Activated CD4-positive, CD25-positive, alpha-beta regulatory T cell treated with anti-CD3 and anti-CD28 coated beads, Interleukin-2, amount 50 U/mL, for 72 hours (primary cell): ENCODE measurements around the gene TRIM2.

Experiments
- DNase-seq: peaks from one replicate; pipeline ENCODE4 v3.0.0; 2021

Gene TRIM2

GRCh38 chr4:153224474-153224873 lies 20.2 kb downstream of the TRIM2 start:
- DNase-seq, result no peak

- no peak for DNase-seq
These were observed 23.3 kb downstream of the TRIM2 start for GRCh38 chr4:153227469-153228075.

- no peak for DNase-seq
These were observed 24.4 kb downstream of the TRIM2 start for GRCh38 chr4:153228512-153229140.

- no peak for DNase-seq
These were observed 25.3 kb downstream of the TRIM2 start for GRCh38 chr4:153229545-153229944.

- no peak for DNase-seq
These were observed 28.5 kb downstream of the TRIM2 start for GRCh38 chr4:153232768-153233167.

- DNase-seq, result no peak
These were observed 29.6 kb downstream of the TRIM2 start for GRCh38 chr4:153233761-153234371.

- DNase-seq, result no peak
These were observed 30.6 kb downstream of the TRIM2 start for GRCh38 chr4:153234885-153235284.

- no peak for DNase-seq
These were observed 34.1 kb downstream of the TRIM2 start for GRCh38 chr4:153238135-153238919.

- DNase-seq, result no peak
These were observed 35.2 kb downstream of the TRIM2 start for GRCh38 chr4:153239409-153239808.

GRCh38 chr4:153241295-153241694 lies 37.1 kb downstream of the TRIM2 start:
- no peak for DNase-seq

GRCh38 chr4:153241970-153242838 lies 38.0 kb downstream of the TRIM2 start:
- no peak for DNase-seq

GRCh38 chr4:153242839-153243324 lies 38.6 kb downstream of the TRIM2 start:
- no peak for DNase-seq

GRCh38 chr4:153243468-153243867 lies 39.2 kb downstream of the TRIM2 start:
- DNase-seq, result no peak

GRCh38 chr4:153244969-153245368 lies 40.7 kb downstream of the TRIM2 start:
- DNase-seq, result no peak

GRCh38 chr4:153245775-153246174 lies 41.5 kb downstream of the TRIM2 start:
- no peak for DNase-seq

- no peak for DNase-seq
These were observed 42.3 kb downstream of the TRIM2 start for GRCh38 chr4:153246446-153247115.

- DNase-seq, result no peak
These were observed 42.9 kb downstream of the TRIM2 start for GRCh38 chr4:153247116-153247490.

GRCh38 chr4:153248641-153249198 lies 44.5 kb downstream of the TRIM2 start:
- no peak for DNase-seq

- peak; percentile 78 for DNase-seq
These were observed 45.2 kb downstream of the TRIM2 start for GRCh38 chr4:153249199-153250041.

GRCh38 chr4:153252122-153252521 lies 47.9 kb downstream of the TRIM2 start:
- no peak for DNase-seq

GRCh38 chr4:153255233-153255632 lies 51.0 kb downstream of the TRIM2 start:
- no peak for DNase-seq
